SK-N-SH treated with all-trans-retinoic acid at 6 μM for 48 hours (cell line): ENCODE measurements around the gene KRT26.

Experiments
- ATAC-seq: fragments of 200-7000 bp; cut with Tn5 transposase; 3 replicates; pipeline ENCODE4 v1.9.1; 2020; ENCODE audit warnings: mild to moderate bottlenecking, moderate library complexity
- ARNTL ChIP-seq: fragments of 450-650 bp; formaldehyde crosslinking; IDR thresholded peaks from 2 replicates; pipeline ENCODE4 v1.5.0; 2020; ENCODE audit warnings: low read depth, mild to moderate bottlenecking, moderate library complexity, borderline replicate concordance
- BACH2 ChIP-seq: fragments of 250-450 bp; sonication (Bioruptor Pico); IDR thresholded peaks from 2 replicates; pipeline ENCODE4 v1.9.0; 2021; ENCODE audit warnings: mild to moderate bottlenecking, borderline replicate concordance
- CSDC2 ChIP-seq: fragments of 250-450 bp; sonication (Bioruptor Pico); IDR thresholded peaks from 2 replicates; pipeline ENCODE4 v1.5.0; 2020; ENCODE audit warnings: mild to moderate bottlenecking, moderate library complexity
- ESRRG ChIP-seq: fragments of 250-450 bp; sonication (Bioruptor Pico); IDR thresholded peaks from 2 replicates; pipeline ENCODE4 v1.6.1; 2021; ENCODE audit warnings: mild to moderate bottlenecking
- GLIS3 ChIP-seq: fragments of 250-450 bp; sonication (Bioruptor Pico); IDR thresholded peaks from 2 replicates; pipeline ENCODE4 v1.5.0; 2020; ENCODE audit warnings: mild to moderate bottlenecking, moderate library complexity
- ISL1 ChIP-seq: fragments of 250-450 bp; sonication (Bioruptor Pico); IDR thresholded peaks from 2 replicates; pipeline ENCODE4 v2.1.2; 2022; ENCODE audit warnings: mild to moderate bottlenecking, moderate library complexity
- PPARA ChIP-seq: fragments of 250-450 bp; sonication (Bioruptor Pico); IDR thresholded peaks from 2 replicates; pipeline ENCODE4 v1.5.0; 2020; ENCODE audit warnings: mild to moderate bottlenecking, borderline replicate concordance
- RARB ChIP-seq: fragments of 250-450 bp; sonication (Bioruptor Pico); IDR thresholded peaks from 2 replicates; pipeline ENCODE4 v1.8.0; 2021; ENCODE audit warnings: mild to moderate bottlenecking, moderate library complexity
- SNAI2 ChIP-seq: fragments of 250-450 bp; sonication (Bioruptor Pico); IDR thresholded peaks from 2 replicates; pipeline ENCODE4 v1.5.0; 2020; ENCODE audit warnings: mild to moderate bottlenecking, moderate library complexity
- TCF4 ChIP-seq: fragments of 250-450 bp; sonication (Bioruptor Pico); IDR thresholded peaks from 2 replicates; pipeline ENCODE4 v1.8.0; 2021; ENCODE audit warnings: mild to moderate bottlenecking, moderate library complexity, borderline replicate concordance
- TOX ChIP-seq: fragments of 250-450 bp; sonication (Bioruptor Pico); IDR thresholded peaks from 2 replicates; pipeline ENCODE4 v1.8.0; 2021; ENCODE audit warnings: mild to moderate bottlenecking, moderate library complexity, borderline replicate concordance
- ZC3H10 ChIP-seq: fragments of 250-450 bp; sonication (Bioruptor Pico); IDR thresholded peaks from 2 replicates; pipeline ENCODE4 v1.5.1; 2021; ENCODE audit warnings: mild to moderate bottlenecking, moderate library complexity
- ZFP3 ChIP-seq: fragments of 250-450 bp; sonication (Bioruptor Pico); IDR thresholded peaks from 2 replicates; pipeline ENCODE4 v1.5.0; 2020; ENCODE audit warnings: mild to moderate bottlenecking, moderate library complexity
- ZNF565 ChIP-seq: fragments of 450-650 bp; formaldehyde crosslinking; conservative IDR thresholded peaks from 2 replicates; pipeline ENCODE4 v1.5.0; 2020; ENCODE audit warnings: low read depth, mild to moderate bottlenecking, moderate library complexity
- ZNF70 ChIP-seq: fragments of 450-650 bp; formaldehyde crosslinking; IDR thresholded peaks from 2 replicates; pipeline ENCODE4 v1.5.0; 2020; ENCODE audit warnings: mild to moderate bottlenecking, moderate library complexity
- ZNF8 ChIP-seq: fragments of 450-650 bp; formaldehyde crosslinking; IDR thresholded peaks from 2 replicates; pipeline ENCODE4 v1.5.0; 2020; ENCODE audit warnings: mild to moderate bottlenecking, moderate library complexity
- TF ChIP-seq, protein P1 (sequence below): fragments of 250-450 bp; sonication (Bioruptor Pico); IDR thresholded peaks from 2 replicates; pipeline ENCODE4 v1.5.0; 2020; ENCODE audit warnings: mild to moderate bottlenecking, moderate library complexity
- TF ChIP-seq, protein P2 (sequence below): fragments of 250-450 bp; sonication (Bioruptor Pico); IDR thresholded peaks from 2 replicates; pipeline ENCODE4 v1.8.0; 2021; ENCODE audit warnings: low read depth, mild to moderate bottlenecking, moderate library complexity, borderline replicate concordance
- TF ChIP-seq, protein P3 (sequence below): fragments of 250-450 bp; sonication (Bioruptor Pico); IDR thresholded peaks from 2 replicates; pipeline ENCODE4 v1.8.0; 2020; ENCODE audit warnings: mild to moderate bottlenecking, moderate library complexity, borderline replicate concordance
- TF ChIP-seq, protein P4 (sequence below): fragments of 250-450 bp; sonication (Bioruptor Pico); IDR thresholded peaks from 2 replicates; pipeline ENCODE4 v1.5.1; 2020; ENCODE audit warnings: low read depth, mild to moderate bottlenecking, moderate library complexity

Gene KRT26

DNA sequence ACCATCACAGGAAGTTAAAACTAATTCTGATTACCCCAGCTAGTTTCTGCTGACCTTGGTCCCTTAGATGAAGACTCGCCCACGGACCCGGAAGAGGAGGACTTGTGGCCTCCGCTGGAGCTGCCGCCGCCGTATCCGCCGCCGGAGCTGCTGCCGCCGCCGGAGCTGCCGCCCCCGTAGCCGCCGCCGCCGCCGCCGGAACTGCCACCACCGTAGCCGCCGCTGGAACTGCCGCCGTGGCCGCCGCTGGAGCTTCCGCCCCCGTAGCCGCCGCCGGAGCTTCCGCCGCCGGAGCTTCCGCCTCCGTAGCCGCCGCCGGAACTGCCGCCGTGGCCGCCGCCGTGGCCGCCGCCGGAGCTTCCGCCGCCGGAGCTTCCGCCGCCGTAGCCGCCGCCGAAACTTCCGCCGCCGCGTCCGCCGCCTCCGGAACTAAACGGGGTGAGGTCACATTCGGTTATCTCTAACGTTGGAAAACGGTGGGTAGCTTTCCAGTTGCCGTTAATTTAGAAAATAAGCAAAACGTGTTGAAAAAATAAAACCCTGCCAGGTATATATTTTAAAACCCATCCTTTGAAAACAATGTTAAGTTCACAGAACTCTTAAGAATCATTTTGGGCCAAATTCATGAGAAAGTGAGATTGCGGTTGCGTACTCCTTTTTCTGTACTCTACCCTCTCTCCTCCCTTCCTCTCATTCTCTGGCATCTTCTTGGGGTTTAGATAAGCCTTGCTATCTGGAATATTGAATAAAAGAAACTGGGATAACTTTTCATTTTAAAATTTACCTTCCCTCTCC, 46.9 kb upstream of the KRT26 start:
- TF ChIP-seq ZNF70, result no peak
- TF ChIP-seq PPARA (CRISPR knock-in tag), result peak; percentile 84
- TF ChIP-seq, protein P1, sequence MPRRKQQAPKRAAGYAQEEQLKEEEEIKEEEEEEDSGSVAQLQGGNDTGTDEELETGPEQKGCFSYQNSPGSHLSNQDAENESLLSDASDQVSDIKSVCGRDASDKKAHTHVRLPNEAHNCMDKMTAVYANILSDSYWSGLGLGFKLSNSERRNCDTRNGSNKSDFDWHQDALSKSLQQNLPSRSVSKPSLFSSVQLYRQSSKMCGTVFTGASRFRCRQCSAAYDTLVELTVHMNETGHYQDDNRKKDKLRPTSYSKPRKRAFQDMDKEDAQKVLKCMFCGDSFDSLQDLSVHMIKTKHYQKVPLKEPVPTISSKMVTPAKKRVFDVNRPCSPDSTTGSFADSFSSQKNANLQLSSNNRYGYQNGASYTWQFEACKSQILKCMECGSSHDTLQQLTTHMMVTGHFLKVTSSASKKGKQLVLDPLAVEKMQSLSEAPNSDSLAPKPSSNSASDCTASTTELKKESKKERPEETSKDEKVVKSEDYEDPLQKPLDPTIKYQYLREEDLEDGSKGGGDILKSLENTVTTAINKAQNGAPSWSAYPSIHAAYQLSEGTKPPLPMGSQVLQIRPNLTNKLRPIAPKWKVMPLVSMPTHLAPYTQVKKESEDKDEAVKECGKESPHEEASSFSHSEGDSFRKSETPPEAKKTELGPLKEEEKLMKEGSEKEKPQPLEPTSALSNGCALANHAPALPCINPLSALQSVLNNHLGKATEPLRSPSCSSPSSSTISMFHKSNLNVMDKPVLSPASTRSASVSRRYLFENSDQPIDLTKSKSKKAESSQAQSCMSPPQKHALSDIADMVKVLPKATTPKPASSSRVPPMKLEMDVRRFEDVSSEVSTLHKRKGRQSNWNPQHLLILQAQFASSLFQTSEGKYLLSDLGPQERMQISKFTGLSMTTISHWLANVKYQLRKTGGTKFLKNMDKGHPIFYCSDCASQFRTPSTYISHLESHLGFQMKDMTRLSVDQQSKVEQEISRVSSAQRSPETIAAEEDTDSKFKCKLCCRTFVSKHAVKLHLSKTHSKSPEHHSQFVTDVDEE (CRISPR knock-in tag), result peak; percentile 61; the same call in 1 of the 2 replicates
- 0 out of 2 replicates have a peak, but pooled peaks have one; percentile 22 for TF ChIP-seq ESRRG (CRISPR knock-in tag)
- peak; percentile 29; the same call in 1 of the 2 replicates for TF ChIP-seq ISL1 (CRISPR knock-in tag)
- TF ChIP-seq SNAI2 (CRISPR knock-in tag), result peak; percentile 90
- 0 out of 2 replicates have a peak, but pooled peaks have one; percentile 14 for TF ChIP-seq ZNF8 (CRISPR knock-in tag)
- peak; percentile 75; the same call in 1 of the 2 replicates for TF ChIP-seq ZNF565 (CRISPR knock-in tag)
- TF ChIP-seq ARNTL, result 0 out of 2 replicates have a peak, but pooled peaks have one; percentile 23
- TF ChIP-seq, protein P2, sequence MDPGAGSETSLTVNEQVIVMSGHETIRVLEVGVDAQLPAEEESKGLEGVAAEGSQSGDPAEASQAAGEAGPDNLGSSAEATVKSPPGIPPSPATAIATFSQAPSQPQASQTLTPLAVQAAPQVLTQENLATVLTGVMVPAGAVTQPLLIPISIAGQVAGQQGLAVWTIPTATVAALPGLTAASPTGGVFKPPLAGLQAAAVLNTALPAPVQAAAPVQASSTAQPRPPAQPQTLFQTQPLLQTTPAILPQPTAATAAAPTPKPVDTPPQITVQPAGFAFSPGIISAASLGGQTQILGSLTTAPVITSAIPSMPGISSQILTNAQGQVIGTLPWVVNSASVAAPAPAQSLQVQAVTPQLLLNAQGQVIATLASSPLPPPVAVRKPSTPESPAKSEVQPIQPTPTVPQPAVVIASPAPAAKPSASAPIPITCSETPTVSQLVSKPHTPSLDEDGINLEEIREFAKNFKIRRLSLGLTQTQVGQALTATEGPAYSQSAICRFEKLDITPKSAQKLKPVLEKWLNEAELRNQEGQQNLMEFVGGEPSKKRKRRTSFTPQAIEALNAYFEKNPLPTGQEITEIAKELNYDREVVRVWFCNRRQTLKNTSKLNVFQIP, result no peak
- peak; percentile 92 for ATAC-seq

DNA sequence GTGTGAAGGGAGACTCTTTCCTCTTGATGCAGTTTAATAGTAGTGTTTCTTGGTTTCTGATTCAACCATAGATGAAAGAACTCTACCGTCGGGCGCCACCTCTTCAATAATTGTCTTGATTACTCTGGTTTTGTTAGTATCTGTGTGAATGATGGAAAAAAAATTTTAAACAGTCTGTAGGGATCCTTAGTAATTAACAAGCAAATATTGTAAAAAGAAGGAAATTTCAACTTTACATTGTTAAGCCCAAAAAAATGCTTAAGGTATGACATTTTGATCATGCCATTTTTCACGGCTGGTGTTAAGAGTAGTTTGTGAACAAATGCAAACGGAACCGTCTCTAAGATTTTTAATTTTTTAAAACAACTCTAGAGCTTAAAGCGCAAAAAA, 46.3 kb upstream of the KRT26 start:
- no peak for ATAC-seq
- no peak for TF ChIP-seq TCF4 (CRISPR knock-in tag)
- no peak for TF ChIP-seq BACH2
- TF ChIP-seq GLIS3 (CRISPR knock-in tag), result no peak
- TF ChIP-seq ZNF70, result no peak
- TF ChIP-seq CSDC2 (CRISPR knock-in tag), result no peak
- no peak for TF ChIP-seq ARNTL
- TF ChIP-seq, protein P1 (CRISPR knock-in tag), result no peak
- TF ChIP-seq ZFP3 (CRISPR knock-in tag), result no peak
- TF ChIP-seq, protein P2, result no peak
- TF ChIP-seq, protein P3, sequence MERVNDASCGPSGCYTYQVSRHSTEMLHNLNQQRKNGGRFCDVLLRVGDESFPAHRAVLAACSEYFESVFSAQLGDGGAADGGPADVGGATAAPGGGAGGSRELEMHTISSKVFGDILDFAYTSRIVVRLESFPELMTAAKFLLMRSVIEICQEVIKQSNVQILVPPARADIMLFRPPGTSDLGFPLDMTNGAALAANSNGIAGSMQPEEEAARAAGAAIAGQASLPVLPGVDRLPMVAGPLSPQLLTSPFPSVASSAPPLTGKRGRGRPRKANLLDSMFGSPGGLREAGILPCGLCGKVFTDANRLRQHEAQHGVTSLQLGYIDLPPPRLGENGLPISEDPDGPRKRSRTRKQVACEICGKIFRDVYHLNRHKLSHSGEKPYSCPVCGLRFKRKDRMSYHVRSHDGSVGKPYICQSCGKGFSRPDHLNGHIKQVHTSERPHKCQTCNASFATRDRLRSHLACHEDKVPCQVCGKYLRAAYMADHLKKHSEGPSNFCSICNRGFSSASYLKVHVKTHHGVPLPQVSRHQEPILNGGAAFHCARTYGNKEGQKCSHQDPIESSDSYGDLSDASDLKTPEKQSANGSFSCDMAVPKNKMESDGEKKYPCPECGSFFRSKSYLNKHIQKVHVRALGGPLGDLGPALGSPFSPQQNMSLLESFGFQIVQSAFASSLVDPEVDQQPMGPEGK, result no peak
- TF ChIP-seq ESRRG (CRISPR knock-in tag), result no peak
- no peak for TF ChIP-seq ISL1 (CRISPR knock-in tag)
- no peak for TF ChIP-seq ZNF8 (CRISPR knock-in tag)
- TF ChIP-seq SNAI2 (CRISPR knock-in tag), result no peak
- TF ChIP-seq, protein P4, sequence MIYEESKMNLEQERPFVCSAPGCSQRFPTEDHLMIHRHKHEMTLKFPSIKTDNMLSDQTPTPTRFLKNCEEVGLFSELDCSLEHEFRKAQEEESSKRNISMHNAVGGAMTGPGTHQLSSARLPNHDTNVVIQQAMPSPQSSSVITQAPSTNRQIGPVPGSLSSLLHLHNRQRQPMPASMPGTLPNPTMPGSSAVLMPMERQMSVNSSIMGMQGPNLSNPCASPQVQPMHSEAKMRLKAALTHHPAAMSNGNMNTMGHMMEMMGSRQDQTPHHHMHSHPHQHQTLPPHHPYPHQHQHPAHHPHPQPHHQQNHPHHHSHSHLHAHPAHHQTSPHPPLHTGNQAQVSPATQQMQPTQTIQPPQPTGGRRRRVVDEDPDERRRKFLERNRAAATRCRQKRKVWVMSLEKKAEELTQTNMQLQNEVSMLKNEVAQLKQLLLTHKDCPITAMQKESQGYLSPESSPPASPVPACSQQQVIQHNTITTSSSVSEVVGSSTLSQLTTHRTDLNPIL, result no peak
- no peak for TF ChIP-seq RARB (CRISPR knock-in tag)
- no peak for TF ChIP-seq ZC3H10
- TF ChIP-seq ZNF565 (CRISPR knock-in tag), result no peak
- TF ChIP-seq TOX (CRISPR knock-in tag), result no peak
- TF ChIP-seq PPARA (CRISPR knock-in tag), result no peak
